ENCODE results near the gene NPB.

NPB gene

DNA sequence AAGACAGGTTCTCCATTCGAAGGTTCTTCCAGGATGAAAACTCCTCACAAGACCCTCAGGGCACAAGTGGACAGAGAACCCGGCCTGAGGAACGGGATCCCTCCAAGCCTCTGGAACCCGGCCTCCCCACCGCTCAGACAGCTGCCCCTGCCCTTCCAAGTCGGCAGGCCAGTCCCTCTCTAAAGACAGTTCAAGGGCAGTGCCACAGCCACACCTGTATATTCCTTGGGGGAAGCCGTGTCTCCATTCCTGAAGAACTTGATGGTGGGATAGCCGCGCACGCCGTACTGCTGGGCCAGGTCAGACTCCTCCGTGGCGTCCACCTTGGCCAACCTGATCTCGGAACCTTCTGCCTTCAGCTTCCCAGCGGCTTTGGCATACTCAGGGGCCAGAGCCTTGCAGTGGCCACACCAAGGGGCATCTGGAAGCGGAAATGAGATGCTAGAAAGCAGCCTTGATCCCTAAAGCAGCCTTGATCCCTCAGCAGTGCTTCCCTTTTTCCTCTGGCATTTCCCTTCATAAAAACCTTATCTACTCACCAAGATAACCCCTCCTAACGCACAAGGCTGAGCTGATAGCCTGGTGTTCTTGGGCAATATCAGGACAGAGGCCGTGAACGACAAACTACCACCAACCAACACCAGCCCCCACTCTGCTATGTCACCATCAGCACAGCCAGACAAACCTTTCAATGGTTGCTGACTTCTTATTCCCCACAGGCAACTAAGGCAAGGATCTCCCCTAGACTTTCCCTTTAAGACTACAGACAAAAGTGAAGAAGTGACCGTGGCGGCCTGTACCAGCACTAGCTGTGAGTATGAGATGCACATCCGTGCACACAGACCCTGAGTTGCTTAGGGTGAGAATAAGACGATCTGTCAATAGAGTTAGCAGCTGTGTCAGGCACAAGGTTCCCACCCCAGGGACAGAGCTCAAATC is 42.8 kb upstream of the NPB start:
- H3K27me3 ChIP-seq (ENCODE audit: control insufficient read depth, low read length) = no peaks in the 10 kb centered on the region
- peak overlapping the region; percentile 88 for H3K4me3 ChIP-seq (ENCODE audit: low read length)
- no peaks in the 10 kb centered on the region for H3K9me2 ChIP-seq (replicated peaks; ENCODE audit: control insufficient read depth, low read length)
- H3F3A ChIP-seq (ENCODE audit: control insufficient read depth, insufficient read depth) = no peaks in the 10 kb centered on the region
- TF ChIP-seq, protein P1, sequence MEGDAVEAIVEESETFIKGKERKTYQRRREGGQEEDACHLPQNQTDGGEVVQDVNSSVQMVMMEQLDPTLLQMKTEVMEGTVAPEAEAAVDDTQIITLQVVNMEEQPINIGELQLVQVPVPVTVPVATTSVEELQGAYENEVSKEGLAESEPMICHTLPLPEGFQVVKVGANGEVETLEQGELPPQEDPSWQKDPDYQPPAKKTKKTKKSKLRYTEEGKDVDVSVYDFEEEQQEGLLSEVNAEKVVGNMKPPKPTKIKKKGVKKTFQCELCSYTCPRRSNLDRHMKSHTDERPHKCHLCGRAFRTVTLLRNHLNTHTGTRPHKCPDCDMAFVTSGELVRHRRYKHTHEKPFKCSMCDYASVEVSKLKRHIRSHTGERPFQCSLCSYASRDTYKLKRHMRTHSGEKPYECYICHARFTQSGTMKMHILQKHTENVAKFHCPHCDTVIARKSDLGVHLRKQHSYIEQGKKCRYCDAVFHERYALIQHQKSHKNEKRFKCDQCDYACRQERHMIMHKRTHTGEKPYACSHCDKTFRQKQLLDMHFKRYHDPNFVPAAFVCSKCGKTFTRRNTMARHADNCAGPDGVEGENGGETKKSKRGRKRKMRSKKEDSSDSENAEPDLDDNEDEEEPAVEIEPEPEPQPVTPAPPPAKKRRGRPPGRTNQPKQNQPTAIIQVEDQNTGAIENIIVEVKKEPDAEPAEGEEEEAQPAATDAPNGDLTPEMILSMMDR (IDR thresholded peaks at IDR 0.05; ENCODE audit: low read depth, low read length, poor library complexity, severe bottlenecking) = no peak
- TF ChIP-seq EZH2phosphoT487 (IDR thresholded peaks at IDR 0.05; ENCODE audit: borderline replicate concordance, low read length) = no peak
- H3K79me2 ChIP-seq (ENCODE audit: control insufficient read depth, low read length) = peaks cover 93% of the 10 kb centered on the region
- peaks cover 35% of the 10 kb centered on the region for H3K4me1 ChIP-seq (ENCODE audit: control insufficient read depth, low read length)
- H3K4me2 ChIP-seq (ENCODE audit: low read length) = peak overlapping the region; percentile 97
- H3K9me3 ChIP-seq (ENCODE audit: control insufficient read depth, insufficient read depth, low read length) = no peaks in the 10 kb centered on the region
- no peak overlapping the region for H3K27ac ChIP-seq (ENCODE audit: low read depth, low read length)
- H3K36me3 ChIP-seq (ENCODE audit: control insufficient read depth, low read length) = peaks cover 83% of the 10 kb centered on the region
- peaks cover 28% of the 10 kb centered on the region for H4K20me1 ChIP-seq (ENCODE audit: control insufficient read depth, insufficient read depth, low read depth, low read length)

DNA sequence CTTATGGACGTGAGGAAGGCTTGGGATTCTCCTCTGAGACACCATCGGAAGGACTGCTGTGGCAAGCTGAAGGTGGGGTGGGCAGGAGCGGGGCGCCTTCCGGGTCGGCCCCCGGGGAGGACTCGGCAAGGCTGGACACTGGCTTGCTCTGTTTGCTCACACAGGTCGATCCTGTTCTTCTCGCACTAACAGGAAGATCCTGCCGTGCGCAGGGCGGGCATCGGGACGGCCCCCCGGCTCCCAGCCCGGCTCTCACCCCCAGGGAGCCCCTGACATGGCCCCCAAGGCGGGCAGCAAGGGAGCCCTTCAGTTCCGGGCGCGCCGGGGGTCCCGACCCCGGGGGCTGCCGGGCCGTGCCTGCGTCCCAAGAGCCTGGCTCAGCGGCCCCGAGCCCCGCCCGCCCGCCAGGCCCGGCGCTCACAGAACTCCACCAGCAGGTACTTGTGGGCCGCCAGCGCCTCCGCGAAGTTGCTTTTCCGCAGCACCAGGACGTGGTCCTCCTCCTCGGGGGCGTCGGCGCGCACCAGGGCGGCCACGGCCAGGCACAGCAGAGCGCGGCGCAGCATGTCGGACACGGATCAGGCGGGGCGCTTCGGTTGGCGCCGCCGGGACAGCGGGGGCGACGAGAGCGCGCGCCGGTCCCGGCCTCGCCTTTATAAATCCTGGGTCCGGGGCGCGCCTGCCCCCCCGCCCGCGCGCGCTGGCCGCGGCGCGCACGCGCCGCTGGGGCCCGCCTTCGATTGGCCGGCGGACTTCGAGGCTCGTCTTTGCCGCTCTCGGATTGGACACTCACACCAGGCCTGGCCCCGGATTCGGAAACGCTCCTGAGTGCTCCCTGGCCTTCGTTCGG is 41.9 kb upstream of the NPB start, which contains the start of gene P4HB:
TSS of gene P4HB (minus strand) at position 630 of the 850 bp plus-strand sequence. CDS start at position 566, 64 bp downstream.
- peaks cover 35% of the 10 kb centered on the region for H3K4me1 ChIP-seq (ENCODE audit: control insufficient read depth, low read length)
- H3K9me3 ChIP-seq (ENCODE audit: control insufficient read depth, insufficient read depth, low read length) = no peaks in the 10 kb centered on the region
- peak within 1 kb of the TSS; percentile 88 for H3K4me3 ChIP-seq (ENCODE audit: low read length)
- peaks cover 89% of the 10 kb centered on the region for H3K79me2 ChIP-seq (ENCODE audit: control insufficient read depth, low read length)
- H3K9me2 ChIP-seq (replicated peaks; ENCODE audit: control insufficient read depth, low read length) = no peaks in the 10 kb centered on the region
- peaks cover 1% of the 10 kb centered on the region; the same call in 1 of the 2 replicates for H3F3A ChIP-seq (ENCODE audit: control insufficient read depth, insufficient read depth)
- H3K4me2 ChIP-seq (ENCODE audit: low read length) = peak within 1 kb of the TSS; percentile 97
- peak within 1 kb of the TSS; percentile 55 for H3K27ac ChIP-seq (ENCODE audit: low read depth, low read length)
- no peaks in the 10 kb centered on the region for H3K27me3 ChIP-seq (ENCODE audit: control insufficient read depth, low read length)
- peaks cover 26% of the 10 kb centered on the region for H4K20me1 ChIP-seq (ENCODE audit: control insufficient read depth, insufficient read depth, low read depth, low read length)
- no peak for TF ChIP-seq EZH2phosphoT487 (IDR thresholded peaks at IDR 0.05; ENCODE audit: borderline replicate concordance, low read length)
- TF ChIP-seq, protein P1 (IDR thresholded peaks at IDR 0.05; ENCODE audit: low read depth, low read length, poor library complexity, severe bottlenecking) = no peak
- peaks cover 77% of the 10 kb centered on the region for H3K36me3 ChIP-seq (ENCODE audit: control insufficient read depth, low read length)

DNA sequence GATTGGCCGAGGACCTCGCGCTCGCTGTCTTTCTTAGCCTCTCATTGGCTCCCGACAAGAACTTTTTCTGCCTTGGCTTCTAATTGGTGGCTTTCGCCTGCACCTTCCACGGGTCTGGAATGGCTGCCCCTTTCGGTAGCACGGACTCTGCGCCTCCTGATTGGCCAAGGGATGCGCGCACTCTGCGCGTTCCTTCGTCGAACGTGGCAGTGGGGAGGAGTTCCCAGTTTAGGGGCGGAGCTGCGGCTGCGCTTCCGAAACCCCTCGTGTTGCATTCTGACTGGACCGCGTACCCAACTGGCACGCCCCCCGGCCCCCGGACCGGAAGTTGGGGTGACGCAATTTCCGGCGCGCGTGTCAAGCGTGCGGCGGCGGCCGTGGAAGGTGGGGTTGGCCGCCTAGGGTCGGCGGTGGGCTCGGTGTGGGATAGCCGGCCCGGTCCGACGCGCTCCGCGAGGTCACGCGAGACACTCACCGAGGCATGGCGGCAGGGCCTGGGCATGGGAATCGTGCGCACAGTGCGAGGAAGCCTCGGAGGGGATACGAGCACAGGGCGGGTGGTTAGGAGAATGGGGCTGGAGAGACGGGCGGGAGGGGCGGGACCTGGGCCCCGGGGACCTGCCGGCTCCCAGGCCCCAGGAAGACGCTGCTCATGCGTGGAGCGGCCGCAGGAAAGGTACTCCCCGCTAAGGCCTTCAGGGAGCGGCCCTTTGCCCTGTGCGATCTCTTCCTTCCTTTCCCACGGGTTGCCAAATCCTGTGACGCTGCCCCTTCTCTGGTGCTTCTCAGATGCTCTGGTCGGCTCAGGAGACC is 41.1 kb upstream of the NPB start:
- Histone ChIP-seq H3K36me3 (ENCODE audit: control insufficient read depth, low read length) (peaks cover 77% of the 10 kb centered on the region), H3K4me1 (ENCODE audit: control insufficient read depth, low read length) (peaks cover 36% of the 10 kb centered on the region), H3K4me3 (ENCODE audit: low read length) (peak overlapping the region; percentile 87)

More for the DNA sequence above, 41.1 kb upstream of the NPB start:
- Histone ChIP-seq H3F3A (ENCODE audit: control insufficient read depth, insufficient read depth) (peaks cover 3% of the 10 kb centered on the region; the same call in 1 of the 2 replicates), H3K79me2 (ENCODE audit: control insufficient read depth, low read length) (peaks cover 85% of the 10 kb centered on the region), H3K9me3 (ENCODE audit: control insufficient read depth, insufficient read depth, low read length) (no peaks in the 10 kb centered on the region), H3K27me3 (ENCODE audit: control insufficient read depth, low read length) (no peaks in the 10 kb centered on the region), H3K4me2 (ENCODE audit: low read length) (peak overlapping the region; percentile 78), H4K20me1 (ENCODE audit: control insufficient read depth, insufficient read depth, low read depth, low read length) (peaks cover 24% of the 10 kb centered on the region), H3K9me2 (replicated peaks; ENCODE audit: control insufficient read depth, low read length) (no peaks in the 10 kb centered on the region), H3K27ac (ENCODE audit: low read depth, low read length) (peak overlapping the region; percentile 55)
- no peak; the same call in 1 of the 2 replicates for TF ChIP-seq EZH2phosphoT487 (IDR thresholded peaks at IDR 0.05; ENCODE audit: borderline replicate concordance, low read length)

All from DOHH2 (cell line).